NCI-H1930 (cell line): ENCODE results near the gene SMIM22.

Experiments used
- DNase-seq, 2 experiments: peaks; one replicate each; lab custom pipeline; 2025; lab: John Stamatoyannopoulos, UW

Gene SMIM22

GRCh38 chr16:4814542-4815173 is 19.5 kb downstream of the SMIM22 start:
- DNase-seq, result no peak

DNA sequence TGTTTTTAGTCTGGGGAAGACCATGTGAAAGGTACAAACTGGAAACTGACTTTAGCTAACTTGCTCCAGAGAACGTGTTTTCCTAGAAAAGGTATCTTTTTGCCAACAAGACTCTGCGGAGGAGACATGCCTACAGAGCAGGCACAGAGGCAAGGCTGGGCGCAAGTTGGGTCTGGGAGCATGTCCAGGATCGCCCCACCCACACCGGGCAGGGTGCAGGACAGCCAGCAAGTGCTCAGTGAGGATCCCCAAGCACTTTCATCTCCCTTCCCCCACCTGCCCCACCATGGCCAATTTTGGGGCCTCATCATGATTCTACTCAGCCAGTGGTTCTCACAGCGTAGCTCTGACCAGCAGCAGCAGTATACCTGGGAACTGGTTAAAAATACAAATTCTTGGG is 25.5 kb downstream of the SMIM22 start:
- DNase-seq, result no peak

GRCh38 chr16:4825196-4825595 is 30.0 kb downstream of the SMIM22 start:
- no peak for DNase-seq

DNA sequence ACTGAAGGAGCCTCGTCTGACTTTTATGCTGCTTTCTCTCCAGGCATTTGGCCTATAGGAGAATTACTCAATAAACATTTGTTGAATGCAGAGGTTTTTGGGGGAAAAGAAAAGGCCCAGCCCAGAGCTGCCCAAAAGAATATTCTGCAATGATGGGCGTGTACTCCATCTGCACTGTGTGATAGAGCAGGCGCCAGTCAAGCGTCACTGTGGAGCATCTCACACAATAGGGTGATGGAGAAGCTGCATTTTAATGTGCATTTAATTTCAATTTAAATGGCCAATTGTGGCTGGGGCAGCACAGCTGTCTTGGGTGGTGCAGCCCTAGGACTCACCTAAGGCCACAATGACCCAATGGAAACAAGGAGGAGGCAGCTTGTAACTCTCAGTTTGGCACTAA is 31.4 kb downstream of the SMIM22 start:
- DNase-seq, result no peak

GRCh38 chr16:4826980-4827379 is 31.8 kb downstream of the SMIM22 start:
- DNase-seq, result no peak

DNA sequence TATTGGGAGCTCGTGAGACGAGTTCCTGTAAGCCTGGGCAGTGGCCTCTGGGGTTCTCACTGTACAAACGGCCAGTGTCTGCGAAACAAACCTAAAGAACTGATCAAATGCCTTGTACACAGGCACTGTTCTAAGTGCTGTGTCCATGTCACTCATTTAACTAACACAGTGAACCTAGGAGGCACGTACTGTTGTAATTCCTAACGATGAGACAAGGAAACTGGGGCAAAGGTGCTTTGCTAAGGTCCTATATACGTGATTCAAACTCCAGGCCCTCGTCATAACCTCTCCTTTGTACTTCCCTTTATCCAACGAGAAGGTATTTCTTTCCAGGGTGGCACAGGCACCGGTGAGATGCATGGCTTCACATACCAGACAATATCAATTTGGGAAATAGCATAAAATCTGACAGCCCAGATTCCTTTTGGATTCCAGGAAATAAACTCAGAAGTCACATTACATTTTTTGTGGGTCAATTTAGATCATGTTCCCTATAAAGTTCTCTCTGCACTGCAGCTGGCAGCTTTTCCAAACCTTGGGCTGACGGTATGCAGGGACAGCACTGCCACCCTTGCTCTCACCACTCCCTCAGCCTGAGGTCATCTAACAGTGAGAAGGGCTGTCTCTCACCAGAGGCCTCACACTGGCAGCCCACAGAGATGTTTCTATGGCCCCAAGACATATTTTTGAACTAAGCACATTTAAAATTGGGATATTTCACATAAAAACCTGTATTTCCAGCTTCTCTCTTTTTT is 33.6 kb downstream of the SMIM22 start:
- DNase-seq, result no peak

- no peak for DNase-seq
These were observed 35.2 kb downstream of the SMIM22 start for GRCh38 chr16:4830408-4830807.

DNA sequence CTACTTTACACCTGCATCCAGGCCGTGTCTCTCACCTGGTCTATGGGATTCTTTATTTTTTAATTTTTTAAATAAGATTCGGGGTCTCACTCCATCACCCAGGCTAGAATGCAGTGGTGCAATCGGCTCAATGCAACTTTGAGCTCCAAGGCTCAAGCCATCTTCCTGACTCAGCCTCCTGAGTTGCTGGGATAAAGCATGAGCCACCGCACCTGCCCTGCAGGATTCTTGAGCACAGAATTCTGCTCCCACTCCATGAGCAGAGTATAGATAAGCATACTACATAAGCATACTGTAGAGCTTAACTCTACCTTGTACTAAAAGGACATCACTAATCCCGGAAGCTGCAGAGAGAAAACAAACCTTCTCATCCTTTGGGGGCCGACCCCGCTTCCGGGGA is 36.4 kb downstream of the SMIM22 start:
- DNase-seq, result no peak

GRCh38 chr16:4832698-4833343 is 37.7 kb downstream of the SMIM22 start:
- DNase-seq, result no peak

GRCh38 chr16:4833584-4833983 is 38.4 kb downstream of the SMIM22 start:
- DNase-seq, result no peak

DNA sequence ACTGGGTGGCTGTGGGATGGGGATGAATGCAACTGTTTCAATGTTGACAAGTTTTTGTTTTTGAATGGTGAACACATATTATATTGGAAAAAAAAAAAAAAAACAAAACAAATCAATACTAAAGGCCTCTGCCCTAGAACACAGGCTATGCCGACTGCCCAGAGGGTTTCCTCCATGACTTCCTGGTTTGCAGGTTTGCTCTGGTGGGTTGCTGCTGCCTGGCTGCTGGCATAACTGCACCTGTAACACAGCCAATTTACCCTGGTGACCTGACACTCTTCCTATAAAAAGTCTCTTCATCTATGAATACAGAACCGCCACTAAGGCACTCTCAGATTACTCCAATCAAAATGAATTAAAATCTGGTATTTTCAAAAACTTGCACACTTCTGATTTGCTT is 41.6 kb downstream of the SMIM22 start:
- DNase-seq, result no peak

GRCh38 chr16:4837733-4838501 is 42.7 kb downstream of the SMIM22 start:
- DNase-seq, result no peak

DNA sequence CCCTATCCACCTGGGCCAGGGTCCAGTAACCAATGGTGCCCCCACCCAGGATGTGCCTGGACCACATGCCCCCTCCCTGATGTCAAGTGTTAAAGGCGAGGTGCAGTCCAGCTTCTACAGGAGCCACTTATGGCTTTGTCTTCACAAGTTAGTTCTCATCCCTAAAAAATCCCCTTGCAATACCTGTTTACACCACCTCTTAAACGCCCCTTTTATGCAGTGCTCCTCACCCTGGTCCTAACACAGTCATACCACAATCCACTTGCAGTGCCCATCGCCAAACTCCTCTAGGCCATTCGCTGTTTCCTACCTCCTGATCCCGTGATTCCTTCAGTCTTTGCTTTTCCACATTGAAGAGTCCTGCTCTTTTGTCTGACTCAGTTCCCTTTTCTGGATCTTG is 44.8 kb downstream of the SMIM22 start:
- DNase-seq, result no peak

- no peak for DNase-seq
These were observed 45.8 kb downstream of the SMIM22 start for GRCh38 chr16:4840984-4841383.
